A673 (cell line): Measurements from ENCODE around the gene PJVK.

Source experiments
- CTCF ChIP-seq: fragments of 300-800, 200-600 bp; sonication (generic); conservative IDR thresholded peaks from 2 replicates; pipeline ENCODE4 v1.5.1; 2017; ENCODE audit warnings: low read depth, mild to moderate bottlenecking, antibody characterized with exemption, low read length, moderate library complexity, mixed read lengths
- EZH2 ChIP-seq: fragments of 200-600 bp; sonication (generic); IDR thresholded peaks from 2 replicates; pipeline ENCODE4 v1.6.1; 2017; ENCODE audit warnings: borderline replicate concordance, low read depth, mild to moderate bottlenecking, mixed read lengths, antibody characterized with exemption, low read length; ENCODE audit not compliant: poor library complexity, severe bottlenecking

DNA sequence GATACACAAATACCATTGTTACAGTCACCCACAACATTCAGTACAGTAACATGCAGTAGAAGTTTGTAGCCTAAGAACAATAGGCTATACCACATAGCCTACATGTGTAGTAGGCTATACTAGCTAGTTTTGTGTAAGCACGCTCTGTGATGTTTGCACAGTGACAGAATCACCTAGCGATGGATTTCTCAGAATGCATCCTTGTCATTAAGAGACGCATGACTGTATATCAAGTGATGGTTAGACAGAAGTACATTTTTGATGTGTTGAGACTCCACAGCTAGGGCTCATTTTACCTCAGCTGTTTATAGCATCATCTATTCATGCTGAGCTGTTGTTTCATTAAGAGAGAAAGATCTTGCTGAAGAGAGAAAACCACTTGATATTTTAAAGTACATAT lies 48.5 kb downstream of the PJVK start:
- TF ChIP-seq CTCF, result no peak
- TF ChIP-seq EZH2, result no peak
